GM12878 (cell line): Measurements from ENCODE around the gene UBE2E2. TPM values are rescaled to one million over a fixed set of nuclear protein-coding genes. Genes with fewer than 3 reads are reported as not detected.

ENCODE experiments used
- ATAC-seq: fragments of 200-7000 bp; cut with Tn5 transposase; 3 replicates; pipeline ENCODE4 v1.9.1; 2020; ENCODE audit warnings: mild to moderate bottlenecking, moderate library complexity
- BruUV-seq: library from RNA; stranded (reverse); fragments of 400-500 nt; replicated peaks from 2 replicates; lab custom pipeline; 2021; lab: Mats Ljungman, UMichigan
- CTCF ChIA-PET: fragments of 300-600 bp; sonication (Branson Sonifier 250); formaldehyde crosslinking; extraction: SDS; loops from one replicate; lab custom pipeline; 2021; ENCODE audit warnings: inconsistent platforms; lab: Yijun Ruan, JAX
- POLR2A ChIA-PET: fragments of 350-600 bp; formaldehyde crosslinking; extraction: SDS; loops from one replicate; lab custom pipeline; 2021; ENCODE audit warnings: inconsistent platforms; lab: Charles Lee
- RAD21 ChIA-PET: fragments of 300-600 bp; sonication (Branson Sonifier 250); formaldehyde crosslinking; loops from one replicate; lab custom pipeline; 2023; ENCODE audit warnings: antibody characterized with exemption; ENCODE audit not compliant: unreplicated experiment; lab: Charles Lee
- SMC1A ChIA-PET: fragments of 300-600 bp; sonication (Branson Sonifier 250); formaldehyde crosslinking; loops from one replicate; lab custom pipeline; 2023; ENCODE audit not compliant: unreplicated experiment, uncharacterized antibody; lab: Charles Lee
- DNase-seq: peaks from one replicate; pipeline ENCODE4 v3.0.0-alpha.2; 2011; ENCODE audit warnings: low read depth, low spot score
- FAIRE-seq: peaks from 3 replicates; lab custom pipeline; 2011; peaks lifted over from hg19 to GRCh38; lab: Jason Lieb, UNC
- H2AFZ ChIP-seq: 2 replicates; pipeline ENCODE4 v1.6.0; 2011; ENCODE audit warnings: low read depth, low read length, control low read depth; ENCODE audit not compliant: control insufficient read depth
- H3K27ac ChIP-seq: 2 replicates; pipeline ENCODE4 v1.5.1; 2011; ENCODE audit warnings: control low read depth; ENCODE audit not compliant: control insufficient read depth, insufficient read depth
- H3K27me3 ChIP-seq, 2 experiments: replicated peaks in 1 of 2; 2 replicates each; pipeline versions ENCODE4 v1.6.0 to v1.6.1; 2011; ENCODE audit warnings: low read length in 1 of 2; ENCODE audit not compliant: control insufficient read depth in 2 of 2, insufficient read depth in 2 of 2
- H3K36me3 ChIP-seq, 2 experiments: 2 replicates each; pipeline ENCODE4 v1.5.1; 2011; ENCODE audit warnings: low read length in 1 of 2; ENCODE audit not compliant: control insufficient read depth in 2 of 2, insufficient read depth in 2 of 2
- H3K4me1 ChIP-seq: 2 replicates; pipeline ENCODE4 v1.6.1; 2011; ENCODE audit warnings: mild to moderate bottlenecking, low read length, moderate library complexity, mixed read lengths; ENCODE audit not compliant: control insufficient read depth, insufficient read depth
- H3K4me2 ChIP-seq: 2 replicates; pipeline ENCODE4 v1.6.0; 2011; ENCODE audit warnings: control low read depth; ENCODE audit not compliant: control insufficient read depth, insufficient read depth
- H3K4me3 ChIP-seq: fragments of 200-600 bp; sonication (generic); 2 replicates; pipeline ENCODE4 v1.5.1; 2016
- H3K79me2 ChIP-seq: 2 replicates; pipeline ENCODE4 v1.6.0; 2011; ENCODE audit warnings: low read length; ENCODE audit not compliant: control insufficient read depth, insufficient read depth
- H3K9ac ChIP-seq: 2 replicates; pipeline ENCODE4 v1.8.0; 2011; ENCODE audit warnings: low read length, control low read depth, mixed read lengths; ENCODE audit not compliant: control insufficient read depth, insufficient read depth
- H3K9me3 ChIP-seq: replicated peaks from 3 replicates; pipeline ENCODE4 v1.5.1; 2011; ENCODE audit warnings: mild to moderate bottlenecking, low read length; ENCODE audit not compliant: control insufficient read depth, insufficient read depth
- H4K20me1 ChIP-seq: 2 replicates; pipeline ENCODE4 v1.6.0; 2011; ENCODE audit not compliant: control insufficient read depth, insufficient read depth
- BCL3 ChIP-seq: IDR thresholded peaks from 2 replicates; pipeline ENCODE4 v1.6.1; 2011; ENCODE audit warnings: borderline replicate concordance, low read depth, mild to moderate bottlenecking, moderate library complexity, low read length; ENCODE audit not compliant: insufficient read depth, poor library complexity, severe bottlenecking
- HDAC2 ChIP-seq: fragments of 200-600 bp; sonication (generic); IDR thresholded peaks from 2 replicates; pipeline ENCODE4 v1.6.1; 2017
- KLF5 ChIP-seq: fragments of 450-650 bp; IDR thresholded peaks from 2 replicates; pipeline ENCODE4 v1.6.1; 2014; ENCODE audit warnings: mild to moderate bottlenecking; ENCODE audit not compliant: partially characterized antibody
- LARP7 ChIP-seq: fragments of 450-650 bp; IDR thresholded peaks from 2 replicates; pipeline ENCODE4 v1.6.1; 2017; ENCODE audit warnings: mild to moderate bottlenecking
- NKRF ChIP-seq: fragments of 450-650 bp; conservative IDR thresholded peaks from 2 replicates; pipeline ENCODE4 v1.6.1; 2017; ENCODE audit warnings: mild to moderate bottlenecking, moderate library complexity
- NR2C2 ChIP-seq: IDR thresholded peaks from 2 replicates; pipeline ENCODE4 v1.6.1; 2011; ENCODE audit warnings: borderline replicate concordance, low read depth; ENCODE audit not compliant: control insufficient read depth, insufficient read length
- RCOR1 ChIP-seq: conservative IDR thresholded peaks from 2 replicates; pipeline ENCODE4 v1.6.1; 2012; ENCODE audit warnings: low read depth, low read length, improper control_type of control experiment
- SPI1 ChIP-seq: IDR thresholded peaks from 2 replicates; pipeline ENCODE4 v1.6.1; 2011; ENCODE audit warnings: low read depth, mild to moderate bottlenecking, low read length, moderate library complexity, borderline replicate concordance; ENCODE audit not compliant: insufficient read depth
- SRF ChIP-seq, 2 experiments: IDR thresholded peaks; 2 replicates each; pipeline ENCODE4 v1.6.1; 2011; ENCODE audit warnings: low read depth in 2 of 2, low read length in 2 of 2, mild to moderate bottlenecking in 1 of 2, moderate library complexity in 1 of 2
- ZBED1 ChIP-seq: IDR thresholded peaks from 2 replicates; pipeline ENCODE4 v1.6.1; 2016; ENCODE audit warnings: borderline replicate concordance
- WGBS: methylation state at CpG from one replicate; pipeline ENCODE4 v1.1.6; 2016; ENCODE audit warnings: low lambda C conversion rate; ENCODE audit not compliant: insufficient replicate concordance, insufficient coverage; ENCODE audit errors: missing lambda C conversion rate; 5-methylcytosine and 5-hydroxymethylcytosine counted together
- in situ Hi-C: fragments of 300-500 bp; cut with MboI; formaldehyde crosslinking; loops from 9 replicates; pipeline ENCODE4 v1.14.3; 2018; ENCODE audit warnings: mixed read lengths
- intact Hi-C: fragments of 100-400 bp; cut with micrococcal nuclease; formaldehyde crosslinking; loops from one replicate; pipeline ENCODE4 v1.14.2; 2022; ENCODE audit not compliant: unreplicated experiment
- polyA plus RNA-seq, 11 experiments: library from polyadenylated mRNA; depleted of rRNA in 4 of 11; unstranded in 6 of 11; stranded (reverse) in 5 of 11; fragments of >200 nt; fragmentation: Nextera tagmentation in 4 of 11; fragmentation: Illumina TruSeq in 1 of 11; extraction: Ambion mirVana in 4 of 11; extraction: Trizol in 1 of 11; gene quantifications; 1 replicate in 1 of 11; 2 replicates in 10 of 11; pipeline versions ENCODE4 v1.2.1 to v1.2.3, GENCODE V29; 2011 to 2016; ENCODE audit warnings: inconsistent platforms in 2 of 11, missing spikeins in 2 of 11, low read depth in 1 of 11
- total RNA-seq, 4 experiments: library from RNA; depleted of rRNA in 3 of 4; stranded (reverse); fragments of >200 nt in 3 of 4; fragmentation: Illumina TruSeq in 1 of 4; extraction: Trizol in 1 of 4; gene quantifications; 2 replicates each; pipeline versions ENCODE4 v1.2.1 to v1.2.3, GENCODE V29; 2013 to 2021

Gene UBE2E2
- total and polyA plus RNA-seq, 10 of the 15 experiments (the other 5 are each of a cell fraction or from before 2014, with no cell fraction given): 8.7 to 71.0 (median 36.4) TPM

- no peaks in the 10 kb centered on the region for H4K20me1 ChIP-seq
- no peak for ATAC-seq
- no peaks in the 10 kb centered on the region for H3K4me1 ChIP-seq
- POLR2A ChIA-PET: no interaction called here
- TF ChIP-seq BCL3: no peak
- TF ChIP-seq NR2C2: no peak
- no peak for TF ChIP-seq HDAC2
- no peak for TF ChIP-seq ZBED1
- no peak for TF ChIP-seq KLF5
- TF ChIP-seq NKRF: no peak
- no peak for TF ChIP-seq RCOR1
- no peak for TF ChIP-seq LARP7
- TF ChIP-seq SRF (IDR thresholded peaks at IDR 0.05; ENCODE audit: low read depth in 2 of 2, low read length in 2 of 2): no peak
- TF ChIP-seq SPI1: no peak
- no TSS peak for BruUV-seq
- no peaks in the 10 kb centered on the region for H3K36me3 ChIP-seq
- CTCF ChIA-PET: interaction anchor here (1.1 to 3.1 kb wide), 2 partner anchors 11 to 14 kb away, joined by 4 to 16 read pairs; no protein-coding TSS in a partner anchor
- no peak overlapping the region for H3K27ac ChIP-seq
- RAD21 ChIA-PET: interaction anchor here (0.6 kb wide), 1 partner anchor 157 kb away, joined by 3 read pairs; no protein-coding TSS in a partner anchor
- no peak overlapping the region for H3K9ac ChIP-seq
- SMC1A ChIA-PET: interaction anchor here (1.0 to 2.2 kb wide), 9 partner anchors 10 to 353 kb away, joined by 3 to 6 read pairs (median 4); no protein-coding TSS in a partner anchor
- no peak overlapping the region for H2AFZ ChIP-seq
- DNase-seq: no peak
- intact Hi-C loops (no loop called here), in situ Hi-C loops (no loop called here)
- H3K9me3 ChIP-seq: no peaks in the 10 kb centered on the region; the same call in 2 of the 3 replicates
- H3K79me2 ChIP-seq: no peaks in the 10 kb centered on the region; the same call in 1 of the 2 replicates
- H3K4me3 ChIP-seq: no peak overlapping the region
- H3K4me2 ChIP-seq: no peak overlapping the region
- no peaks in the 10 kb centered on the region for H3K27me3 ChIP-seq
- 87% methylated on average over 3 of the region's 3 CpGs for WGBS
- no peak for FAIRE-seq
Measured at GRCh38 chr3:23455084-23455483, 252.0 kb downstream of the UBE2E2 start.
